ENCODE data around the gene AHDC1.

DNA sequence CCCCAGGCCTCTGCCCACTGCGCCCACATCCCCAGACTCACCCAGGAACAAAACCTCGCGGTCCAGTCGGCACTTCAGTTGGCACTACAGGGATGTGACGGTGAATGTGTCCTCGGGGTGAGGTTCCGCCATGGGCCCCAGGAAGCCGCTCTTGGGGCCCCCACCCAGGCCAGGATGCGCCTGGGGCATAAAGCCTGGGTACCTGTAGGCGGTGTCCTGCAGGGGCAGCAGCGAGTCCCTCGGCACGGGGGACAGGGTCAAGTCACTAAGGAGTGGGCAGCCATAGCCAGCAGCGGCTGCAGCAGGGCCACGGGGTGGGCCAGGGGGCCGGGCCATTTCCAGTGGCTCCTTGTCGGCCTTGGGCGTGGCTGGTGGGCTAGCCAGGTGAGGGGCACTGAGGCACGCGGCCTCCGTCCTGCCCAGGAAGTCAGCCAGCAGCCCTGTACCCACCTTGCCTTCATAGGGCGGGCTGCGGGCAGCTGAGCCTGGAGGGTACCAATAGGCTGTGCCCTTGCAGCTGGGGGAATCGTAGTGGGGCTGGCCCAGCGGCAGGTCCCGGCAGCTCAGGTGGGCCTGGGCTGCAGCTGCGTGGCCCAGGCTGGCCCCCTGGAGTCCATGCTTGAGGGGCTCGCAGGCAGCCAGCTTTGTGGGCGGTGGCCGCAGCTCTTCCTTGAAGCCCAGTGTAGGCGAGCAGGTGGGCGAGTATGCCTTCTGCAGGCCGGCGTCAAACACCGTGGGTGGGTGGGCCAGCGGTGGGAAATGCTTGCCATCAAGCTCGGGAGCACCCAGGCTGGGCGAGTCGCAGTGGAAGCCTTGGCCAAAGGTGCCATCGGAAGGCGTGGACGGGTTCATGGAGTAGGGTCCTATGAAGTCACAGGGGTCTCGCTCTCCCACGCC is 56.5 kb downstream of the AHDC1 start:
- TF ChIP-seq, protein P1, sequence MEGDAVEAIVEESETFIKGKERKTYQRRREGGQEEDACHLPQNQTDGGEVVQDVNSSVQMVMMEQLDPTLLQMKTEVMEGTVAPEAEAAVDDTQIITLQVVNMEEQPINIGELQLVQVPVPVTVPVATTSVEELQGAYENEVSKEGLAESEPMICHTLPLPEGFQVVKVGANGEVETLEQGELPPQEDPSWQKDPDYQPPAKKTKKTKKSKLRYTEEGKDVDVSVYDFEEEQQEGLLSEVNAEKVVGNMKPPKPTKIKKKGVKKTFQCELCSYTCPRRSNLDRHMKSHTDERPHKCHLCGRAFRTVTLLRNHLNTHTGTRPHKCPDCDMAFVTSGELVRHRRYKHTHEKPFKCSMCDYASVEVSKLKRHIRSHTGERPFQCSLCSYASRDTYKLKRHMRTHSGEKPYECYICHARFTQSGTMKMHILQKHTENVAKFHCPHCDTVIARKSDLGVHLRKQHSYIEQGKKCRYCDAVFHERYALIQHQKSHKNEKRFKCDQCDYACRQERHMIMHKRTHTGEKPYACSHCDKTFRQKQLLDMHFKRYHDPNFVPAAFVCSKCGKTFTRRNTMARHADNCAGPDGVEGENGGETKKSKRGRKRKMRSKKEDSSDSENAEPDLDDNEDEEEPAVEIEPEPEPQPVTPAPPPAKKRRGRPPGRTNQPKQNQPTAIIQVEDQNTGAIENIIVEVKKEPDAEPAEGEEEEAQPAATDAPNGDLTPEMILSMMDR (IDR thresholded peaks at IDR 0.05; ENCODE audit: low read length) = no peak
- no peak for TF ChIP-seq EZH2phosphoT487 (IDR thresholded peaks at IDR 0.05; ENCODE audit: low read length)
- no peak for TF ChIP-seq EZH2 (optimal IDR thresholded peaks at IDR 0.05; ENCODE audit: low read depth, low read length)

Data from MM.1S (cell line).